Measurements from ENCODE around the gene F13A1. TPM values are rescaled to one million over a fixed set of nuclear protein-coding genes. Genes with fewer than 3 reads are reported as not detected.

F13A1 gene
- polyA plus RNA-seq, 2 of the 4 experiments (the other 2 are of a cell fraction), result not detected

DNA sequence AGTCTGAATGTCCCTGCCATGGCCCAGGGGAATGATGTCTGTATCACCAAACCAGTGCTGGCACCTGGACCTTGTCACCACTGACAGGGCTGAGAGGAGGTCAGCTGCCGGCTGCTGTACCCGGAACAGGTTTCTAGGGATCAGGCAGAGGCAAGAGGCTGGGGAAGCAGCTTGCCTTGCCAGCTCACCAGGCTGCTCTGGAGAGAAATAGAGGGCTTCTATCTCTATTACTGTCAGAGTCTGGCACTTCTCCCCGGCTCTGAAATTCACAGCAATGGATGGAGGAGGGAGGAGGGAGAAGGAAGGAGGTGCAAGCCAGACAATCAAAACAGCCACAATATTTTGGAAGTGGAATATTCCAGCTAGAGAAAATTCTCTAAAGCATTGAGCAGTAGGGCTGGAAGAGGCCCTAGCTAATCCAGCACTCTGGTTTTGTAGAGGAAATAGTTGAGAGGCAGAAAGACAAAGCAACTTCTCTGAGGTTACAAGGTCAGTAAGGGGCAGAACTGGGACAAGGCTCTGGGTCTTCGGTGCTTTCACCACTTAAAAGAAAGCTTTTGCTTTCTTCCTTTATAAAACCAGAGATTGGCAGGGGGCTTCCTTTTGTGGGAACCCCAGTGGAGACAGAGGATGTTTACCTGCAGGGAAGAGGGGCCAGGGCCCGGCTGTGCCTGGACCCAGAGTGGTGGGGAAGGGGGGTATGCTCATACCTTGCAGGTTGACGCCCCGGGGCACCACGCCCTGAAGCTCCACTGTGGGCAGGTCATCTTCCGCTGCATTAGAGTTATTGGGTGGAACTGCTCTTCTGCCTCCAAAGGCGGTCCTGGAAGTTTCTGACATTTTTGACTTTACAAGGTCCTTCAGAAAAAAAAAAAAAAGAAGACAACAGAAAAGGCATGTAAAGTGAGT is 2.4 kb downstream of the F13A1 start:
- no peak for FAIRE-seq
- TF ChIP-seq KDM5A (IDR thresholded peaks at IDR 0.05), result no peak
- TF ChIP-seq FOSL2 (IDR thresholded peaks at IDR 0.05), result no peak
- TF ChIP-seq FOSL2 (CRISPR knock-in tag; IDR thresholded peaks at IDR 0.05), result no peak
- no peak for TF ChIP-seq NFE2L2 (conservative IDR thresholded peaks at IDR 0.05; ENCODE audit: low read length)
- no peak for TF ChIP-seq RNF2 (IDR thresholded peaks at IDR 0.05; ENCODE audit: borderline replicate concordance, low read depth)
- no peak for TF ChIP-seq MAFK (IDR thresholded peaks at IDR 0.05; ENCODE audit: partially characterized antibody)
- TF ChIP-seq CEBPB (IDR thresholded peaks at IDR 0.05), result no peak
- TF ChIP-seq SREBF2 (IDR thresholded peaks at IDR 0.05), result no peak
- TF ChIP-seq NPAS2 (CRISPR knock-in tag; IDR thresholded peaks at IDR 0.05; ENCODE audit: borderline replicate concordance), result no peak
- no peak for TF ChIP-seq ZC3H11A (IDR thresholded peaks at IDR 0.05)
- TF ChIP-seq, protein P1, sequence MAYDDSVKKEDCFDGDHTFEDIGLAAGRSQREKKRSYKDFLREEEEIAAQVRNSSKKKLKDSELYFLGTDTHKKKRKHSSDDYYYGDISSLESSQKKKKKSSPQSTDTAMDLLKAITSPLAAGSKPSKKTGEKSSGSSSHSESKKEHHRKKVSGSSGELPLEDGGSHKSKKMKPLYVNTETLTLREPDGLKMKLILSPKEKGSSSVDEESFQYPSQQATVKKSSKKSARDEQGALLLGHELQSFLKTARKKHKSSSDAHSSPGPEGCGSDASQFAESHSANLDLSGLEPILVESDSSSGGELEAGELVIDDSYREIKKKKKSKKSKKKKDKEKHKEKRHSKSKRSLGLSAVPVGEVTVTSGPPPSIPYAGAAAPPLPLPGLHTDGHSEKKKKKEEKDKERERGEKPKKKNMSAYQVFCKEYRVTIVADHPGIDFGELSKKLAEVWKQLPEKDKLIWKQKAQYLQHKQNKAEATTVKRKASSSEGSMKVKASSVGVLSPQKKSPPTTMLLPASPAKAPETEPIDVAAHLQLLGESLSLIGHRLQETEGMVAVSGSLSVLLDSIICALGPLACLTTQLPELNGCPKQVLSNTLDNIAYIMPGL (CRISPR knock-in tag; IDR thresholded peaks at IDR 0.05; ENCODE audit: borderline replicate concordance), result no peak
- TF ChIP-seq HOXB5 (CRISPR knock-in tag; IDR thresholded peaks at IDR 0.05), result no peak
- no peak for TF ChIP-seq RFX5 (IDR thresholded peaks at IDR 0.05)
- no peak for TF ChIP-seq ZFP36 (IDR thresholded peaks at IDR 0.05; ENCODE audit: borderline replicate concordance, partially characterized antibody)
- no peak for TF ChIP-seq ZSCAN20 (CRISPR knock-in tag; IDR thresholded peaks at IDR 0.05)
- TF ChIP-seq, protein P2, sequence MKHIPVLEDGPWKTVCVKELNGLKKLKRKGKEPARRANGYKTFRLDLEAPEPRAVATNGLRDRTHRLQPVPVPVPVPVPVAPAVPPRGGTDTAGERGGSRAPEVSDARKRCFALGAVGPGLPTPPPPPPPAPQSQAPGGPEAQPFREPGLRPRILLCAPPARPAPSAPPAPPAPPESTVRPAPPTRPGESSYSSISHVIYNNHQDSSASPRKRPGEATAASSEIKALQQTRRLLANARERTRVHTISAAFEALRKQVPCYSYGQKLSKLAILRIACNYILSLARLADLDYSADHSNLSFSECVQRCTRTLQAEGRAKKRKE (CRISPR knock-in tag; IDR thresholded peaks at IDR 0.05; ENCODE audit: low read depth), result no peak
- no peak for TF ChIP-seq FOSB (CRISPR knock-in tag; IDR thresholded peaks at IDR 0.05)
- TF ChIP-seq MYC (IDR thresholded peaks at IDR 0.05; ENCODE audit: borderline replicate concordance, low read length), result no peak
- no peak for TF ChIP-seq CHD2 (IDR thresholded peaks at IDR 0.05; ENCODE audit: low read length, partially characterized antibody)

DNA sequence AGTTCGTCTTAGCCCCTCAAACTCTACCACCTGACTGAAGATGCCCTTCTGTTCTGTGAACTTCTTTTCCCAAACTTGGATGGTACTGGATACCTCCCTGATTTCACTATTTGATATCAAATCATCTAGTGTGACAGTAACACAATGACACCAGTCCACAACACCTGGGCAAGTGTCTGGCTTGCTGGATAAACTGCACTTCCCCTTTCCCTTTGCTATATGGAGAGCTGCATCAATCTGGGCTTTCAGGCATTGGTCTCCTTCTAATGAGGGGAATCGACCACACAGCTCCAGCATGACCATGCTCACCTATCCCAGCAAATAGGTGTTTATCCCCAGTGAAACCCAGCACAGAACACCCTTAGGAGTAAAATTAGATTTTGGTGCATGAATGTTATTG is 3.1 kb downstream of the F13A1 start:
- FAIRE-seq (no peak), ATAC-seq (no peak), DNase-seq (ENCODE audit: low read depth in 1 of 2, low spot score in 1 of 2) (no peak)
- no peak overlapping the region for H3K4me3 ChIP-seq
- POLR2A ChIA-PET, result no interaction called here
- TF ChIP-seq EHF (CRISPR knock-in tag; IDR thresholded peaks at IDR 0.05) (no peak), REST (IDR thresholded peaks at IDR 0.05) (no peak), POLR2A (IDR thresholded peaks at IDR 0.05; ENCODE audit: low read length) (no peak), ZNF302 (CRISPR knock-in tag; IDR thresholded peaks at IDR 0.05) (no peak), FOSL2 (IDR thresholded peaks at IDR 0.05) (no peak), FOSL2 (CRISPR knock-in tag; IDR thresholded peaks at IDR 0.05) (no peak), HEYL (CRISPR knock-in tag; IDR thresholded peaks at IDR 0.05) (no peak), NR3C1 (IDR thresholded peaks at IDR 0.05) (no peak), RCOR1 (IDR thresholded peaks at IDR 0.05; ENCODE audit: low read depth, low read length) (no peak), MAZ (IDR thresholded peaks at IDR 0.05; ENCODE audit: borderline replicate concordance, low read depth, low read length) (no peak), NFE2L2 (conservative IDR thresholded peaks at IDR 0.05; ENCODE audit: low read length) (no peak), NPAS2 (CRISPR knock-in tag; IDR thresholded peaks at IDR 0.05; ENCODE audit: borderline replicate concordance) (no peak), ZSCAN20 (CRISPR knock-in tag; IDR thresholded peaks at IDR 0.05) (no peak), RNF2 (IDR thresholded peaks at IDR 0.05; ENCODE audit: borderline replicate concordance, low read depth) (no peak), PBX3 (IDR thresholded peaks at IDR 0.05) (no peak), POLR2AphosphoS2 (conservative IDR thresholded peaks at IDR 0.05; ENCODE audit: low read length) (no peak), TP53 (CRISPR knock-in tag; IDR thresholded peaks at IDR 0.05) (no peak), ZC3H11A (IDR thresholded peaks at IDR 0.05) (no peak), RFX5 (IDR thresholded peaks at IDR 0.05) (no peak)
- CTCF ChIA-PET, result interaction anchor here (1.0 kb wide), 1 partner anchor 17 kb away, joined by 4 read pairs; no protein-coding TSS in a partner anchor
- no peaks in the 10 kb centered on the region for H3K4me1 ChIP-seq
- H3K4me2 ChIP-seq, result no peak overlapping the region
- 0% methylated on average over 2 of the region's 2 CpGs for WGBS (ENCODE audit: missing lambda C conversion rate)
- no peak overlapping the region for H3K27ac ChIP-seq
- H3K9me3 ChIP-seq, result no peaks in the 10 kb centered on the region

More for the DNA sequence above, 2.4 kb downstream of the F13A1 start:
- ChIA-PET POLR2A (no interaction called here), CTCF (interaction anchor here (1.0 kb wide), 1 partner anchor 17 kb away, joined by 4 read pairs; no protein-coding TSS in a partner anchor)
- no peak for ATAC-seq
- DNase-seq (ENCODE audit: low read depth in 1 of 2, low spot score in 1 of 2), result no peak
- H3K27ac ChIP-seq, result no peak overlapping the region
- H3K4me1 ChIP-seq, result no peaks in the 10 kb centered on the region
- no peaks in the 10 kb centered on the region for H3K9me3 ChIP-seq
- H3K4me2 ChIP-seq, result no peak overlapping the region
- H3K4me3 ChIP-seq, result no peak overlapping the region
- whole genome bisulfite sequencing (ENCODE audit: missing lambda C conversion rate), result 22% methylated on average over 8 of the region's 10 CpGs
